Ishikawa (cell line): Measurements from ENCODE around the gene FOXP2.

Source experiments
- CEBPB ChIP-seq: IDR thresholded peaks from 2 replicates; pipeline ENCODE4 v1.6.1; 2012
- CREB1 ChIP-seq: IDR thresholded peaks from 2 replicates; pipeline ENCODE4 v1.6.1; 2012; ENCODE audit warnings: low read depth
- EGR1 ChIP-seq: IDR thresholded peaks from 2 replicates; pipeline ENCODE4 v1.6.1; 2012
- EP300 ChIP-seq: IDR thresholded peaks from 2 replicates; pipeline ENCODE4 v1.6.1; 2012; ENCODE audit warnings: borderline replicate concordance
- FOXM1 ChIP-seq: IDR thresholded peaks from 2 replicates; pipeline ENCODE4 v1.6.1; 2012; ENCODE audit warnings: low read depth, borderline replicate concordance
- NFIC ChIP-seq: IDR thresholded peaks from 2 replicates; pipeline ENCODE4 v1.6.1; 2012
- RAD21 ChIP-seq: IDR thresholded peaks from 2 replicates; pipeline ENCODE4 v1.6.1; 2012; ENCODE audit warnings: low read depth
- TAF1 ChIP-seq: IDR thresholded peaks from 2 replicates; pipeline ENCODE4 v1.6.1; 2012; ENCODE audit warnings: low read depth, mild to moderate bottlenecking
- TCF12 ChIP-seq: IDR thresholded peaks from 2 replicates; pipeline ENCODE4 v1.6.1; 2012; ENCODE audit warnings: low read depth
- TEAD4 ChIP-seq: IDR thresholded peaks from 2 replicates; pipeline ENCODE4 v1.6.1; 2012
- YY1 ChIP-seq: IDR thresholded peaks from 2 replicates; pipeline ENCODE4 v1.6.1; 2012; ENCODE audit warnings: low read depth
- ZBTB7A ChIP-seq: IDR thresholded peaks from 2 replicates; pipeline ENCODE4 v1.6.1; 2012; ENCODE audit warnings: low read depth
- TF ChIP-seq, protein P1 (sequence below): IDR thresholded peaks from 2 replicates; pipeline ENCODE4 v1.6.1; 2012
- TF ChIP-seq, protein P2 (sequence below): IDR thresholded peaks from 2 replicates; pipeline ENCODE4 v1.6.1; 2012; ENCODE audit warnings: low read depth, mild to moderate bottlenecking
- TF ChIP-seq, protein P3 (sequence below): IDR thresholded peaks from 2 replicates; pipeline ENCODE4 v1.6.1; 2012

Gene FOXP2

DNA sequence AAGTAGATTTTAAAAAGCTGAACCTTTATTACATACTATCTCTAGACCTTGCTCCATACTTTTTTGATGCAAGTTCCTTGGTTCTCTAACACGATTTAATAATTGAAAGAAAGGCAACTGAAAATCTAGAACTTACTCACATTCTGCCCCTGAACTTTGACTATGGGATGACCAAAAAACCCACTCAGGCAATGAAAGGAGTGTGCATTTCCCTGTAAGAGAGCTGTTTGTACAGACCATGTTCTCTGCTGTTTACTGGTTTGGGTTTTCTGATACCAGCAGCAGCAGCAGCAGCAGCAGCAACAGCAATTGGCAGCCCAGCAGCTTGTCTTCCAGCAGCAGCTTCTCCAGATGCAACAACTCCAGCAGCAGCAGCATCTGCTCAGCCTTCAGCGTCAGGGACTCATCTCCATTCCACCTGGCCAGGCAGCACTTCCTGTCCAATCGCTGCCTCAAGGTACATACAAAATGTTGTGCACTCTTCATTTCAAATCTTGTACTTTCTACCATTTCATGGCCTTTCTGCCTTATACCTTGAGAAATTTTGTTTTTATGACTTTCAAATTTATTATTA lies 216.7 kb downstream of the FOXP2 start:
- TF ChIP-seq ZBTB7A (no peak), CREB1 (no peak), EGR1 (no peak), TEAD4 (no peak), TAF1 (no peak), FOXM1 (no peak), TCF12 (no peak), RAD21 (no peak)
- TF ChIP-seq, protein P1, sequence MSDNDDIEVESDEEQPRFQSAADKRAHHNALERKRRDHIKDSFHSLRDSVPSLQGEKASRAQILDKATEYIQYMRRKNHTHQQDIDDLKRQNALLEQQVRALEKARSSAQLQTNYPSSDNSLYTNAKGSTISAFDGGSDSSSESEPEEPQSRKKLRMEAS: no peak
- TF ChIP-seq, protein P2, sequence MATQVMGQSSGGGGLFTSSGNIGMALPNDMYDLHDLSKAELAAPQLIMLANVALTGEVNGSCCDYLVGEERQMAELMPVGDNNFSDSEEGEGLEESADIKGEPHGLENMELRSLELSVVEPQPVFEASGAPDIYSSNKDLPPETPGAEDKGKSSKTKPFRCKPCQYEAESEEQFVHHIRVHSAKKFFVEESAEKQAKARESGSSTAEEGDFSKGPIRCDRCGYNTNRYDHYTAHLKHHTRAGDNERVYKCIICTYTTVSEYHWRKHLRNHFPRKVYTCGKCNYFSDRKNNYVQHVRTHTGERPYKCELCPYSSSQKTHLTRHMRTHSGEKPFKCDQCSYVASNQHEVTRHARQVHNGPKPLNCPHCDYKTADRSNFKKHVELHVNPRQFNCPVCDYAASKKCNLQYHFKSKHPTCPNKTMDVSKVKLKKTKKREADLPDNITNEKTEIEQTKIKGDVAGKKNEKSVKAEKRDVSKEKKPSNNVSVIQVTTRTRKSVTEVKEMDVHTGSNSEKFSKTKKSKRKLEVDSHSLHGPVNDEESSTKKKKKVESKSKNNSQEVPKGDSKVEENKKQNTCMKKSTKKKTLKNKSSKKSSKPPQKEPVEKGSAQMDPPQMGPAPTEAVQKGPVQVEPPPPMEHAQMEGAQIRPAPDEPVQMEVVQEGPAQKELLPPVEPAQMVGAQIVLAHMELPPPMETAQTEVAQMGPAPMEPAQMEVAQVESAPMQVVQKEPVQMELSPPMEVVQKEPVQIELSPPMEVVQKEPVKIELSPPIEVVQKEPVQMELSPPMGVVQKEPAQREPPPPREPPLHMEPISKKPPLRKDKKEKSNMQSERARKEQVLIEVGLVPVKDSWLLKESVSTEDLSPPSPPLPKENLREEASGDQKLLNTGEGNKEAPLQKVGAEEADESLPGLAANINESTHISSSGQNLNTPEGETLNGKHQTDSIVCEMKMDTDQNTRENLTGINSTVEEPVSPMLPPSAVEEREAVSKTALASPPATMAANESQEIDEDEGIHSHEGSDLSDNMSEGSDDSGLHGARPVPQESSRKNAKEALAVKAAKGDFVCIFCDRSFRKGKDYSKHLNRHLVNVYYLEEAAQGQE: no peak

DNA sequence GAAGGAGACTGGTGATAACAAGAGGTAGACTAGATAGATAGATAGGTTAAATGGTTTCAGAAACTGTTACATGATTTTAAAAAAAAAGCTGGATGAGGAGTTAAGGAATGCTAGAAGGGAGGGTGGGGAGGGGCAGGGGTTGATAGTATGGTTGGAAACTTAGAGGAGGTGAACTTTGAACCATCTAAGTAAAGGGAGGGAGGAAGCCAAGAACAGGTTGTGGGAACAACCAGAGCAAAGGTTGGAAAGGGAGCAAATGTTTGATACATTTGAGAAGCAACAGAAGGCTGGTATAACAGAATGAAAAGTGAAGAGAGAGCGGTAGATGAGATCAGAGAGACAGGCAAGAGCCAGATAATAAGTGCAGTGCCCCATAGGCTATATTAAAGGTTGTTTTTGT lies 224.8 kb downstream of the FOXP2 start:
- no peak for TF ChIP-seq YY1
- no peak for TF ChIP-seq TCF12
- TF ChIP-seq EGR1: no peak
- TF ChIP-seq TEAD4: no peak
- TF ChIP-seq FOXM1: no peak
- TF ChIP-seq RAD21: no peak
- no peak for TF ChIP-seq ZBTB7A
- TF ChIP-seq, protein P2: no peak
- TF ChIP-seq CREB1: no peak
- TF ChIP-seq, protein P1: no peak
- no peak for TF ChIP-seq NFIC
- TF ChIP-seq CEBPB: no peak
- TF ChIP-seq EP300: no peak
- TF ChIP-seq TAF1: no peak
- TF ChIP-seq, protein P3, sequence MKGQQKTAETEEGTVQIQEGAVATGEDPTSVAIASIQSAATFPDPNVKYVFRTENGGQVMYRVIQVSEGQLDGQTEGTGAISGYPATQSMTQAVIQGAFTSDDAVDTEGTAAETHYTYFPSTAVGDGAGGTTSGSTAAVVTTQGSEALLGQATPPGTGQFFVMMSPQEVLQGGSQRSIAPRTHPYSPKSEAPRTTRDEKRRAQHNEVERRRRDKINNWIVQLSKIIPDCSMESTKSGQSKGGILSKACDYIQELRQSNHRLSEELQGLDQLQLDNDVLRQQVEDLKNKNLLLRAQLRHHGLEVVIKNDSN: no peak

DNA sequence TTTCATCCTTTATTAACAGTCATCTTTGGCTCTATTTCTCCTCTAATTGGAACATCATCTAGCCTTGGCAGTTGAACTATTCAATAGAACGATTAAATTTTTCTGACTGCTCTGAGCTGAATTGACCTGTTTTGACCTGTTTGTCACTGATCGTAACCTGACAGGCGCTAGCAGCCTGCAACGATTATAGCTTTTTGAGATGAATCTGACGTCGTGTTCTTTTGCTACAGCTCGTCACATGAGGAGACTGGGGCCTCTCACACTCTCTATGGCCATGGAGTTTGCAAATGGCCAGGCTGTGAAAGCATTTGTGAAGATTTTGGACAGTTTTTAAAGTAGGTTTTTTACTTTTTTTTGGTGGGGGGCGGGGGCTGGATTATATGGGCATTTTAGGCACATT lies 229.8 kb downstream of the FOXP2 start:
- TF ChIP-seq NFIC: no peak
- no peak for TF ChIP-seq EP300
- no peak for TF ChIP-seq TAF1
- TF ChIP-seq RAD21: no peak
- no peak for TF ChIP-seq TCF12
- no peak for TF ChIP-seq CEBPB

DNA sequence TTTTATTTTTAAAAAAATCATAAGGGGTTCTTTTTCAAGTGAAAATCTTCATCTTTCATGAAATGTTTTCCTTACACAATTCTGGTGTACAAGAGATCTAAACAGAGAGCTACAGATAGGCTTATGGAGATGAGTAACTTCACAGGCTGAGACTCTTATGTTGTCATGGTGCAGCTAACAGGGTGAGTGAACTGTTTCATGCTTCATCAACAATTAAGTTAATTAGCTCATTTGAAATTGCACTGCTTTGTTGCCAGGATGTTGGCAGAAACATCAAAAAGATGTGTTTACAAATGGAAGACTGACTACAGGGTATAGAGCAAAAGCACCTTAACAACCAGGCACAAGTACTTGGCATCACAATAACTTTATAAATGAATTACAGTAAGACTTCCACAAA lies 230.8 kb downstream of the FOXP2 start:
- TF ChIP-seq, protein P3: no peak
- TF ChIP-seq YY1: no peak
- TF ChIP-seq NFIC: no peak
- no peak for TF ChIP-seq EP300
- TF ChIP-seq, protein P1: no peak
- no peak for TF ChIP-seq TEAD4
- TF ChIP-seq EGR1: no peak
- TF ChIP-seq FOXM1: no peak

DNA sequence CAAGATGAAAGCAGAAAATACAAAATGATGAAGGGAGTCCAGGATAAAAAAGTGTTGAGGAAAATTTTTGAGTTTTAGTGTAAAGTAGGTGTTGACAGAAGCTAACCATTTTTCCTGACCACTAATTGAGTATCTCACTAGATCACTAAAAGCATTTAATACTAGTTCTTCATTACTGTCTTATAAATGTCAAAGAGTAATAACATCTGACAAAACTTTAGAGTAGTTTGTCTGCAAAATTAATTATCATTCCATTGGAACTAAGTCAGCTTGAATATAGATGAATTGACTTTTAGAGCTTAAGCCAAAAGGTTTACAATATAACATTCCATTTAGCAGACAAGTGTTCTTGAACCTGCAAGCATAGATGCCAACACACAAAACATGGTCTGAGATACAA lies 232.9 kb downstream of the FOXP2 start:
- TF ChIP-seq FOXM1 (no peak), EGR1 (no peak), CEBPB (no peak), NFIC (no peak), CREB1 (no peak)
- TF ChIP-seq, protein P3: no peak
- TF ChIP-seq, protein P1: no peak

DNA sequence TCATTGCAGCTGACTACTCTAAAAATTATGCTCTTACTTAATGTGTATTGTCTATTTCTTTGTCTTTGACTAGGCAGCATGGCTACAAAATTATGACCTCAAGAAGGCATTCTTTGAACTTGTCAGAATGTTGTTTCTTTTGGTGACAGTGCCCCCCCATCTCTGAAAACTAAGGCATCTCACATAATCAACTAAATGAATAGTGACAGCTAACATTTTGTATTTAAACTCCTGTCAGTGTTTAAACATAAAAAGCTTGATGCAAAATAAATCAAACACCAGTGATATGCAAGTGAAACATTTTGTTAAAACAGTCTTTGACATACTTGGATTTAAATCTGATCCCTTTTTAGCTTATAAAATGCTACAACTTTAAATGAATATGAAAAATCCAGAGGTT lies 233.5 kb downstream of the FOXP2 start:
- no peak for TF ChIP-seq EGR1
- no peak for TF ChIP-seq TCF12
- TF ChIP-seq YY1: no peak
- TF ChIP-seq, protein P3: no peak
- TF ChIP-seq, protein P1: no peak
- TF ChIP-seq CREB1: no peak
- TF ChIP-seq, protein P2: no peak
- no peak for TF ChIP-seq TEAD4
- no peak for TF ChIP-seq EP300
- no peak for TF ChIP-seq CEBPB
- no peak for TF ChIP-seq RAD21
- TF ChIP-seq TAF1: no peak
- TF ChIP-seq FOXM1: no peak
- TF ChIP-seq ZBTB7A: no peak
- TF ChIP-seq NFIC: no peak
